ENCODE measurements around the gene ZNF473. TPM values are rescaled to one million over a fixed set of nuclear protein-coding genes. Genes with fewer than 3 reads are reported as not detected.

Gene ZNF473
- total RNA-seq, 4 donors from 2014 or later, result 1.00 to 60.2 (median 7.9) TPM

DNA sequence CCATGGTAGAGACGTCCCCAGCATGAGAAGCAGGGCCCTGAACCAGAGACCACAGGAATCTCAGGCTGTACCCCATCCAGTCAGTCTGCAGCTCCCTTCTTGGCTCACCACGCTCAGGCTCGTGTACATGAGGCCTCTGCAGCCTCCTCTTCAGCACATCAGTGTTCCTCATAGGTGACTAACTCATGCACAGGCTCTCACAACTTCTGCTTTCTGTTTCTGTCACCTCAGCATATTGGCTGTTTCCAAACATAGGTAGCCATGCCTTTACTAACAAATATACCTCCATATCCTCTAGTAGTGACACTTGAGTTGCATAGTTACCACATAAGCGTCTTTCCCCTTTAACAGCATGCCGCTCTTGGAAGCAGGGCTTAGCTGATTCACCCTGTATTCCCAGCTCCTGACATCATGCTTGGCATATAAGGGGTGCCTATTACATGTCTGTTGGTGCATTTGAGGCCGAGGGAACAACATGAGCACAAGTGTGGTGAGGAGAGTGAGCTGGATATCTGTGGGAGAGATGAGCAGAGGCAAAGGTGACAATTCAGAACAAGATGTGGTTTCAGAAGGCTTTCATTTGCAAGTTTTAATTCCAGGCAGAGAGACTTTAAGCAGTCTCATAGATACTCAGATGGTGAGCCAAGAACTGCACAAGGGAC is 16.7 kb downstream of the ZNF473 start:
- intact Hi-C loops (cut with DNase I; ENCODE audit: low total_unique reads) (no loop called here), in situ Hi-C loops (cut with MboI; ENCODE audit: low pct_ligation_motif_present in 1 of 4, low pct_unique_long_range_greater_than_20kb in 1 of 4, low sequenced_read_pairs in 3 of 4) (no loop called here)
- peaks cover 5 to 73% (median 38%) of the 10 kb centered on the region in 4 donors for H3K36me3 ChIP-seq
- TF ChIP-seq EP300 (IDR thresholded peaks at IDR 0.05; ENCODE audit: low read depth), result no peak
- TF ChIP-seq POLR2AphosphoS5 (IDR thresholded peaks at IDR 0.05), result no peak
- TF ChIP-seq POLR2A (IDR thresholded peaks at IDR 0.05), result no peak
- no peak for TF ChIP-seq CTCF (IDR thresholded peaks at IDR 0.05)
- H3K27ac ChIP-seq, result no peak overlapping the region
- H3K27me3 ChIP-seq, result no peaks in the 10 kb centered on the region
- H3K9me3 ChIP-seq, result peaks cover 16 to 30% of the 10 kb centered on the region in 2 donors
- H3K4me3 ChIP-seq, result no peak overlapping the region
- no peak for DNase-seq
- 90 to 100% methylated on average over 2 to 6 of the region's 6 CpGs for WGBS, 2 donors (ENCODE audit: low coverage in 1 of 2)
- no peaks in the 10 kb centered on the region for H3K4me1 ChIP-seq

- Histone ChIP-seq H3K9me3 (peaks cover 16 to 30% of the 10 kb centered on the region in 2 donors), H3K4me1 (no peaks in the 10 kb centered on the region), H3K27me3 (no peaks in the 10 kb centered on the region), H3K4me3 (no peak overlapping the region), H3K27ac (no peak overlapping the region), H3K36me3 (peaks cover 5 to 70% (median 38%) of the 10 kb centered on the region in 4 donors)
- intact Hi-C loops (cut with DNase I; ENCODE audit: low total_unique reads) (no loop called here), in situ Hi-C loops (cut with MboI; ENCODE audit: low pct_ligation_motif_present in 1 of 4, low pct_unique_long_range_greater_than_20kb in 1 of 4, low sequenced_read_pairs in 3 of 4) (no loop called here)
- TF ChIP-seq POLR2AphosphoS5 (IDR thresholded peaks at IDR 0.05), result no peak
- no peak for DNase-seq
- 92 to 94% methylated on average over 2 of the region's 2 CpGs for WGBS, 2 donors (ENCODE audit: low coverage in 1 of 2)
These were observed 18.2 kb downstream of the ZNF473 start for GRCh38 chr19:50043967-50044366.

GRCh38 chr19:50044922-50045321 is 19.1 kb downstream of the ZNF473 start:
- TF ChIP-seq CTCF (IDR thresholded peaks at IDR 0.05) (no peak), POLR2AphosphoS5 (IDR thresholded peaks at IDR 0.05) (no peak), POLR2A (IDR thresholded peaks at IDR 0.05) (no peak), EP300 (IDR thresholded peaks at IDR 0.05; ENCODE audit: low read depth) (no peak)
- H3K36me3 ChIP-seq, result peaks cover 5 to 64% (median 33%) of the 10 kb centered on the region in 4 donors
- no peak for DNase-seq
- H3K9me3 ChIP-seq, result peaks cover 16 to 30% of the 10 kb centered on the region in 2 donors
- no peak overlapping the region for H3K4me3 ChIP-seq
- no peaks in the 10 kb centered on the region for H3K27me3 ChIP-seq
- no peak overlapping the region for H3K27ac ChIP-seq
- WGBS, 2 donors (ENCODE audit: low coverage in 1 of 2), result 95% methylated on average over 7 of the region's 7 CpGs; no CpG with 5 or more reads in 1 of the 2 donors
- H3K4me1 ChIP-seq, result peaks cover 0 to under 1% (median 0%) of the 10 kb centered on the region in 4 donors
- in situ Hi-C loops (cut with MboI; ENCODE audit: low pct_ligation_motif_present in 1 of 4, low pct_unique_long_range_greater_than_20kb in 1 of 4, low sequenced_read_pairs in 3 of 4) (no loop called here), intact Hi-C loops (cut with DNase I; ENCODE audit: low total_unique reads) (loop anchor here (5.0 kb wide), 1 partner anchor 113 kb away; no protein-coding TSS in a partner anchor)

DNA sequence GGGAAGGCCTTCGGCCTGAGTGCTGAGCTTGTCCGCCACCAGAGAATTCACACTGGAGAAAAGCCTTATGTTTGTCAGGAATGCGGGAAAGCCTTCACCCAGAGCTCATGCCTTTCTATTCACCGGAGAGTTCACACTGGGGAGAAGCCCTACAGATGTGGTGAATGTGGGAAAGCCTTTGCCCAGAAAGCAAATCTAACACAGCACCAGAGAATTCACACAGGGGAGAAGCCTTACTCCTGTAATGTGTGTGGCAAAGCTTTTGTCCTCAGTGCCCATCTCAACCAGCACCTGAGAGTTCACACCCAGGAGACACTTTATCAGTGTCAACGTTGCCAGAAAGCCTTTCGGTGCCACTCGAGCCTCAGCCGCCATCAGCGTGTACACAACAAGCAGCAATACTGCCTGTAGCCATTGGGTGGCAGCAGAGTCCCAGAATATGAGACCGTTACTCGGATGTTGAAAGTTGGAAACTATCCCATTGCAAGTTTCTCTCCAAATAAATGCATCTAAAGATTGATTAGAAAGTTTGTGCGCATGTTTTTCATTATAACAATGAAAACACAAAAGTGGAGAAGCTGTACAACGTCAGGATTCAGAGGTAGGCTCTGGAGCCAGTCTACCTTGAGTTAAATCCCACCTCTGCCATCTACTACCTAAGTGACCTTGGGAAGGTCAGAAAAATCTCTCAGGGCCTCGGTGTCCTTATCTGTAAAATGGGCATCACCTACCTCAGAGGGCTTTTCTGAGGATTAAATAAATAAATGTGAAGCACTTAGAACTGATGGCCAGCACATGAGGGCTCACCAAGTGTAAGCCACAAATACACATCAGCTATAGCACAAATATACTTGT is 21.1 kb downstream of the ZNF473 start:
- in situ Hi-C loops (cut with MboI; ENCODE audit: low pct_ligation_motif_present in 1 of 4, low pct_unique_long_range_greater_than_20kb in 1 of 4, low sequenced_read_pairs in 3 of 4) (no loop called here), intact Hi-C loops (cut with DNase I; ENCODE audit: low total_unique reads) (loop anchor here (5.0 kb wide), 1 partner anchor 115 kb away; no protein-coding TSS in a partner anchor)
- no peaks in the 10 kb centered on the region for H3K27me3 ChIP-seq
- H3K27ac ChIP-seq, result no peak overlapping the region
- H3K9me3 ChIP-seq, result peaks cover 16 to 30% of the 10 kb centered on the region in 2 donors
- peak; percentile 50 for DNase-seq
- peaks cover 5 to 46% (median 30%) of the 10 kb centered on the region in 4 donors for H3K36me3 ChIP-seq
- no peak overlapping the region for H3K4me3 ChIP-seq
- TF ChIP-seq POLR2AphosphoS5 (IDR thresholded peaks at IDR 0.05), result no peak
- TF ChIP-seq EP300 (IDR thresholded peaks at IDR 0.05; ENCODE audit: low read depth), result no peak
- peak; percentile 58 to 72 (median 68) for TF ChIP-seq CTCF (IDR thresholded peaks at IDR 0.05)
- 80 to 85% methylated on average over 1 to 14 of the region's 14 CpGs for WGBS, 2 donors (ENCODE audit: low coverage in 1 of 2)
- peaks cover 0 to 16% (median 15%) of the 10 kb centered on the region in 4 donors for H3K4me1 ChIP-seq
